Neural progenitor cell (in vitro differentiated cells): ENCODE results near the gene TXK. TPM values are rescaled to one million over a fixed set of nuclear protein-coding genes. Genes with fewer than 3 reads are reported as not detected.

Experiments
- DNase-seq: peaks from one replicate; pipeline ENCODE4 v3.0.0-alpha.2; 2016; ENCODE audit warnings: low spot score
- H2AFZ ChIP-seq: fragments of 200-600 bp; sonication (generic); replicated peaks from 2 replicates; pipeline ENCODE4 v1.6.1; 2016; ENCODE audit warnings: antibody characterized with exemption
- H3F3A ChIP-seq: fragments of 200-600 bp; sonication (generic); 2 replicates; pipeline ENCODE4 v1.6.1; 2016; ENCODE audit warnings: antibody characterized with exemption, low read depth
- H3K27ac ChIP-seq: fragments of 200-600 bp; sonication (generic); 2 replicates; pipeline ENCODE4 v1.5.1; 2016; ENCODE audit warnings: mild to moderate bottlenecking
- H3K27me3 ChIP-seq: fragments of 200-600 bp; sonication (generic); 2 replicates; pipeline ENCODE4 v1.6.1; 2016; ENCODE audit warnings: mild to moderate bottlenecking, moderate library complexity
- H3K36me3 ChIP-seq: fragments of 200-600 bp; sonication (generic); 2 replicates; pipeline ENCODE4 v1.5.1; 2016
- H3K4me1 ChIP-seq: fragments of 200-600 bp; sonication (generic); 2 replicates; pipeline ENCODE4 v1.6.1; 2016; ENCODE audit warnings: mixed run types
- H3K4me2 ChIP-seq: fragments of 200-600 bp; sonication (generic); 2 replicates; pipeline ENCODE4 v1.6.1; 2016
- H3K4me3 ChIP-seq: fragments of 200-600 bp; sonication (generic); 2 replicates; pipeline ENCODE4 v1.5.1; 2016
- H3K79me2 ChIP-seq: fragments of 200-600 bp; sonication (generic); 2 replicates; pipeline ENCODE4 v1.6.1; 2016; ENCODE audit warnings: low read depth
- H3K9ac ChIP-seq: fragments of 200-600 bp; sonication (generic); 2 replicates; pipeline ENCODE4 v1.6.1; 2016
- H3K9me3 ChIP-seq: fragments of 200-600 bp; sonication (generic); 2 replicates; pipeline ENCODE4 v1.5.1; 2016; ENCODE audit warnings: low read depth
- H4K20me1 ChIP-seq: fragments of 200-600 bp; sonication (generic); 2 replicates; pipeline ENCODE4 v1.6.1; 2016; ENCODE audit warnings: low read depth
- H3K27ac Mint-ChIP-seq: 3 replicates; pipeline ENCODE4 v1.8.0; 2021; ENCODE audit warnings: mixed read lengths
- H3K27me3 Mint-ChIP-seq: 2 replicates; pipeline ENCODE4 v1.8.0; 2022; ENCODE audit warnings: low read depth, mild to moderate bottlenecking, inconsistent platforms, moderate library complexity, mixed read lengths; ENCODE audit not compliant: insufficient read depth
- H3K36me3 Mint-ChIP-seq: 3 replicates; pipeline ENCODE4 v1.8.0; 2021; ENCODE audit warnings: mixed read lengths
- H3K4me1 Mint-ChIP-seq: 3 replicates; pipeline ENCODE4 v1.8.0; 2021; ENCODE audit warnings: mixed read lengths
- H3K4me3 Mint-ChIP-seq: 3 replicates; pipeline ENCODE4 v1.8.0; 2021; ENCODE audit warnings: mild to moderate bottlenecking, moderate library complexity, mixed read lengths
- H3K9me3 Mint-ChIP-seq: 3 replicates; pipeline ENCODE4 v1.8.0; 2020; ENCODE audit warnings: mixed read lengths
- EZH2 ChIP-seq: fragments of 200-600 bp; sonication (generic); IDR thresholded peaks from 2 replicates; pipeline ENCODE4 v1.6.1; 2017; ENCODE audit warnings: antibody characterized with exemption, mild to moderate bottlenecking, moderate library complexity
- EZH2phosphoT487 ChIP-seq: fragments of 200-600 bp; sonication (generic); IDR thresholded peaks from 2 replicates; pipeline ENCODE4 v1.6.1; 2017; ENCODE audit warnings: antibody characterized with exemption
- total RNA-seq: library from RNA; depleted of rRNA; stranded (reverse); fragments of >200 nt; gene quantifications from 2 replicates; pipeline ENCODE4 v1.2.3, GENCODE V29; 2015; ENCODE audit warnings: low replicate concordance
- TF ChIP-seq, protein P1 (sequence below): fragments of 200-600 bp; sonication (generic); IDR thresholded peaks from 2 replicates; pipeline ENCODE4 v1.5.1; 2017; ENCODE audit warnings: antibody characterized with exemption, mild to moderate bottlenecking

The TXK gene
- total RNA-seq, 1 donor from 2014 or later: not detected

- Mint-ChIP-seq H3K4me3 (no peak overlapping the region), H3K27ac (no peak overlapping the region), H3K9me3 (no peaks in the 10 kb centered on the region), H3K27me3 (peaks cover 2% of the 10 kb centered on the region), H3K4me1 (no peaks in the 10 kb centered on the region), H3K36me3 (no peaks in the 10 kb centered on the region)
- Histone ChIP-seq H3F3A (no peaks in the 10 kb centered on the region), H3K9ac (no peak overlapping the region), H3K9me3 (no peaks in the 10 kb centered on the region), H3K79me2 (no peaks in the 10 kb centered on the region), H2AFZ (no peak overlapping the region), H3K27ac (no peak overlapping the region), H3K4me3 (no peak overlapping the region), H3K4me2 (no peak overlapping the region), H3K36me3 (no peaks in the 10 kb centered on the region), H3K27me3 (no peaks in the 10 kb centered on the region), H4K20me1 (no peaks in the 10 kb centered on the region), H3K4me1 (peaks cover 8% of the 10 kb centered on the region)
- no peak for DNase-seq
- TF ChIP-seq EZH2 (no peak), EZH2phosphoT487 (no peak)
- TF ChIP-seq, protein P1, sequence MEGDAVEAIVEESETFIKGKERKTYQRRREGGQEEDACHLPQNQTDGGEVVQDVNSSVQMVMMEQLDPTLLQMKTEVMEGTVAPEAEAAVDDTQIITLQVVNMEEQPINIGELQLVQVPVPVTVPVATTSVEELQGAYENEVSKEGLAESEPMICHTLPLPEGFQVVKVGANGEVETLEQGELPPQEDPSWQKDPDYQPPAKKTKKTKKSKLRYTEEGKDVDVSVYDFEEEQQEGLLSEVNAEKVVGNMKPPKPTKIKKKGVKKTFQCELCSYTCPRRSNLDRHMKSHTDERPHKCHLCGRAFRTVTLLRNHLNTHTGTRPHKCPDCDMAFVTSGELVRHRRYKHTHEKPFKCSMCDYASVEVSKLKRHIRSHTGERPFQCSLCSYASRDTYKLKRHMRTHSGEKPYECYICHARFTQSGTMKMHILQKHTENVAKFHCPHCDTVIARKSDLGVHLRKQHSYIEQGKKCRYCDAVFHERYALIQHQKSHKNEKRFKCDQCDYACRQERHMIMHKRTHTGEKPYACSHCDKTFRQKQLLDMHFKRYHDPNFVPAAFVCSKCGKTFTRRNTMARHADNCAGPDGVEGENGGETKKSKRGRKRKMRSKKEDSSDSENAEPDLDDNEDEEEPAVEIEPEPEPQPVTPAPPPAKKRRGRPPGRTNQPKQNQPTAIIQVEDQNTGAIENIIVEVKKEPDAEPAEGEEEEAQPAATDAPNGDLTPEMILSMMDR: no peak
Observed at GRCh38 chr4:48118081-48118480, 16.0 kb downstream of the TXK start.

- Mint-ChIP-seq H3K4me1 (no peaks in the 10 kb centered on the region), H3K27me3 (peaks cover 2% of the 10 kb centered on the region), H3K36me3 (no peaks in the 10 kb centered on the region), H3K27ac (no peak overlapping the region), H3K9me3 (no peaks in the 10 kb centered on the region), H3K4me3 (no peak overlapping the region)
- Histone ChIP-seq H3K79me2 (no peaks in the 10 kb centered on the region), H2AFZ (no peak overlapping the region), H3K9me3 (no peaks in the 10 kb centered on the region), H3F3A (no peaks in the 10 kb centered on the region), H3K36me3 (no peaks in the 10 kb centered on the region), H3K4me3 (no peak overlapping the region), H3K4me1 (peaks cover 3% of the 10 kb centered on the region), H3K27ac (no peak overlapping the region), H3K9ac (no peak overlapping the region), H4K20me1 (no peaks in the 10 kb centered on the region), H3K4me2 (no peak overlapping the region), H3K27me3 (no peaks in the 10 kb centered on the region)
- TF ChIP-seq EZH2: no peak
- TF ChIP-seq, protein P1: no peak
- TF ChIP-seq EZH2phosphoT487: no peak
- no peak for DNase-seq
Observed at GRCh38 chr4:48116582-48116981, 17.5 kb downstream of the TXK start.

DNA sequence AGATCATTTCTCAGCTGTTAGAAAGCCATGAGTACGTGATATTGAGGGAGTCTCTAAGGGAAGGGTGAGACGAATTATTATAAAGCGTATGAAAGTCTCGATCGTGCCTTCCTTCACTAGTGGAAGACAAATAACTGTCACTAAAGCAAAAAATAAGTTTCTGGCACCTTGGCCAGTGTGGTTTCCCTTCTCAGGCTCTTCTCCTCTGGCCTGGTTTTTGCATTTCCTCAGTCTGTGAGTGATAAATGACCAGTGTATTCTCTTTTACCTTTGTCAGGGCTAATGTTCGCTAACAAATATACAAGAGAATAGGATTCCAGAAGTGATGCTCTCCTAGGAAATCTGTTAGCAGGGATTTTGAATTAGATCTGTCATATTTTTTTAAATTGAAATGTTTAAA, 19.6 kb downstream of the TXK start:
- DNase-seq: no peak
- no peaks in the 10 kb centered on the region for H4K20me1 ChIP-seq
- H3K27ac ChIP-seq: no peak overlapping the region
- TF ChIP-seq EZH2phosphoT487 (no peak), EZH2 (no peak)
- TF ChIP-seq, protein P1: no peak
- Mint-ChIP-seq H3K36me3 (no peaks in the 10 kb centered on the region), H3K27me3 (peaks cover 2% of the 10 kb centered on the region), H3K4me1 (no peaks in the 10 kb centered on the region), H3K27ac (no peak overlapping the region), H3K4me3 (no peak overlapping the region), H3K9me3 (no peaks in the 10 kb centered on the region)
- no peaks in the 10 kb centered on the region for H3K27me3 ChIP-seq
- H3K9ac ChIP-seq: no peak overlapping the region
- H3K79me2 ChIP-seq: no peaks in the 10 kb centered on the region
- H3F3A ChIP-seq: no peaks in the 10 kb centered on the region
- H3K4me2 ChIP-seq: no peak overlapping the region
- no peaks in the 10 kb centered on the region for H3K9me3 ChIP-seq
- no peak overlapping the region for H2AFZ ChIP-seq
- H3K36me3 ChIP-seq: no peaks in the 10 kb centered on the region
- H3K4me3 ChIP-seq: no peak overlapping the region
- peaks cover 5% of the 10 kb centered on the region for H3K4me1 ChIP-seq
